Stimulated activated memory B cell treated with anti-CD40 and anti-IgM and Interleukin-4, amounts not matched to agents 10 μg/mL and 1 μg/mL and 100 μg/mL, for 72 hours (primary cell): ENCODE results near the gene FOXN4.

Source experiments
- ATAC-seq: fragments of 150-1000 bp; cut with Tn5 transposase; 2 replicates; pipeline ENCODE4 v1.10.0; 2021
- H3K27ac Mint-ChIP-seq: one replicate; pipeline ENCODE4 v1.8.0; 2022; ENCODE audit warnings: mild to moderate bottlenecking, mixed read lengths
- H3K27me3 Mint-ChIP-seq: one replicate; pipeline ENCODE4 v1.8.0; 2022; ENCODE audit warnings: mixed read lengths
- H3K36me3 Mint-ChIP-seq: one replicate; pipeline ENCODE4 v1.8.0; 2022; ENCODE audit warnings: mixed read lengths
- H3K4me1 Mint-ChIP-seq: one replicate; pipeline ENCODE4 v1.8.0; 2022; ENCODE audit warnings: mixed read lengths
- H3K4me3 Mint-ChIP-seq: one replicate; pipeline ENCODE4 v1.8.0; 2022; ENCODE audit warnings: mild to moderate bottlenecking, moderate library complexity, mixed read lengths
- H3K9me3 Mint-ChIP-seq: one replicate; pipeline ENCODE4 v1.8.0; 2022; ENCODE audit warnings: mixed read lengths

Gene FOXN4

DNA sequence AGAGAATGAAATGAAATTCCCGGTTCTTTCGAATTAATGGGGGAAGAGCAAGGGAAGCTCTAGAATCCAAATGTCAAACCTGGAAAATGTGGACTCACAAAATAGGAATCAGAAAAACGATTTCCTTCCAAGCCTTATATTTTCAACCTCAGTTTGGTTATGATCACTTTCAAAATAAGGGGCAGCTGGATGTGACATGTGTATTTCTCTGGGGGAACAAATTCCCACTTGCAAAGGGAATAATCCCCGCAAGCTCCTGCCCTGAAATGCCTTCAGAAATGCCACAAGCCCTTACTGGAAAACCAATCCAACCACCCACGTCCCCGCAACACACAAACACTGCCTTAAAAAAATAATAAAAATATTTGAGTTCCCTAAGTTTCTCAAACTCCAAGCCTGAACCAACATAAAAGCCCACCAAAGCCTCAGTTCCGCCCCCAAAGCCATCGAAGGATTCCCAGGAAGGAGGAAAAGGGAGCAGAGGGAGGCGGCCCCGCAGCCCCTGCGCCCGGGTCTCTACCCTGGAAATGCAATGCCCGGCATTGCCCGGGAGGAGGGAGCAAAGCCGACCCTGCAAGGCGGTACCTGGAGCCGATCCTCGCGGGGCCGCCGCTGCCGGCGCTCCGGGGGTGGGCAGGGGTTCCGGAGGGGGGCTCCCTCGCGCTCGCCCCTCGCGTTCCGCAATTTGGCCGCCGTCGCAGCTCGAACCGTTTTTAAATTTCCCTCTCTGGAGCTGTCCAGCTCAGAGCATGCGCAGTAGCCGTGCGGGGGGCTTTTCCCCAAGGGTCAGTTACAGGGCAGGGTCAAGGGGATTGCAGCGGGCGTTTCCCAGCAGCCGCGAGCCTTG, at the start of gene FOXN4:
FOXN4 (minus strand) TSS at position 751 of the 847 bp plus-strand sequence. CDS start 963 bp downstream, outside the sequence.
- H3K27ac Mint-ChIP-seq: peak within 1 kb of the TSS; percentile 64
- H3K9me3 Mint-ChIP-seq: no peaks in the 10 kb centered on the region
- peaks cover 95% of the 10 kb centered on the region for H3K27me3 Mint-ChIP-seq
- H3K4me1 Mint-ChIP-seq: peaks cover 15% of the 10 kb centered on the region
- H3K4me3 Mint-ChIP-seq: peak within 1 kb of the TSS; percentile 85
- no peaks in the 10 kb centered on the region for H3K36me3 Mint-ChIP-seq
- ATAC-seq: no peak

DNA sequence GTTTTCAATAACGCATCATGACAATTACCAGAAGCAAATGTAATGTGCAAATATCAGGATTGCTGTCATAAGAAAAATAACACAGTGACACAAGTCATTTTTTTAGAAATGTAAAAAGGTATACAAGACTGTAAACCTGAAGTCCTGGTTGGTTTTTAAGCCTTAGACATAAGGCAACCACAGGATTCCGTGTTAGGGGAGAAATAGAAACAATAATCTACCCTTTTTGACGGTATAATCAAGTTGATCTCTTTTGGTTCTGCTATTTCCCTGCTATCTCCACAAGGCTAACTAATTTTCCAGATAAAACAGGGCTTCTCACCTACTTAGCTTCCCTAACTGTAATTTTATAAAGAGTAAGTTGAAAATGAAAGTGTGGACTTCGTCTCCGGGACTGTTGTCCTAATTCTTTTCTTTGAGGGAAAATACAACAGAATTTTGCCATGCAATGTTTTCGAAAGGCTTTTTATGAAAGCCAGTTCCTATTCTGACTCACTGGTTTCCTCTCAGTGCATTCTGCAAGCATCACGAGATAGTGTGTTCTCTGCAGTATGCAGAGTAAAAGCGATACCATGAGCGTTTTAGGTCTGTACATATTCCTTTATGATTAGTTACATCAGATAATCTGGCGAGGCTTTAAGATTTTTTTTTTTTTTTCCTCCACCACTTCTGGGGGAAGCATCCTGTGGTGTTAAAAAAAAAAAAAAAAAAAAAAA, 49.2 kb upstream of the FOXN4 start:
- Mint-ChIP-seq H3K27me3 (peaks cover 45% of the 10 kb centered on the region), H3K9me3 (no peaks in the 10 kb centered on the region), H3K27ac (no peak overlapping the region), H3K36me3 (no peaks in the 10 kb centered on the region), H3K4me3 (peak overlapping the region; percentile 9), H3K4me1 (no peaks in the 10 kb centered on the region)
- ATAC-seq: peak; percentile 74

DNA sequence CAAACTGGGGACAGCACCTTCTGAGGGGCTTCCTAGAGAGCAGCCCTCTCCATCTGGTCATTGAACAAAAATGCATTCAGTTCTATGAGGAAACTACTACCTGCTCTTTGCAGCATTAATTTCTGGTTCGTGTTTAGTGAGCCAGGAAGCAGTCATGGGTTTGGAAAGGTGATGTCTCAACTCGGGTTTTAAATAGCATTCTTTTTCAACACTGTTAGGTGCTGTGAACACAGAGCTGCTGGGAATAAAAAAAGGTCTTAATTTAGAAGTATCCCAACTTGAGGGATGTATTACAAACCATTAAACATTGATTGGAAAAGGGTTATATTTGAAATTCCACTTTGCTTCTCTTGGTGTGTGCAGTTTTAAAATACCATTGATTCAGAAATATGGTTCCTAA, 47.9 kb upstream of the FOXN4 start:
- Mint-ChIP-seq H3K4me1 (no peaks in the 10 kb centered on the region), H3K27ac (no peak overlapping the region), H3K36me3 (no peaks in the 10 kb centered on the region), H3K27me3 (peaks cover 45% of the 10 kb centered on the region), H3K9me3 (no peaks in the 10 kb centered on the region), H3K4me3 (no peak overlapping the region)
- ATAC-seq: no peak

GRCh38 chr12:109356577-109356976, 47.5 kb upstream of the FOXN4 start:
- Mint-ChIP-seq H3K36me3 (no peaks in the 10 kb centered on the region), H3K4me3 (no peak overlapping the region), H3K4me1 (no peaks in the 10 kb centered on the region), H3K27me3 (peaks cover 45% of the 10 kb centered on the region), H3K9me3 (no peaks in the 10 kb centered on the region), H3K27ac (no peak overlapping the region)
- no peak for ATAC-seq

DNA sequence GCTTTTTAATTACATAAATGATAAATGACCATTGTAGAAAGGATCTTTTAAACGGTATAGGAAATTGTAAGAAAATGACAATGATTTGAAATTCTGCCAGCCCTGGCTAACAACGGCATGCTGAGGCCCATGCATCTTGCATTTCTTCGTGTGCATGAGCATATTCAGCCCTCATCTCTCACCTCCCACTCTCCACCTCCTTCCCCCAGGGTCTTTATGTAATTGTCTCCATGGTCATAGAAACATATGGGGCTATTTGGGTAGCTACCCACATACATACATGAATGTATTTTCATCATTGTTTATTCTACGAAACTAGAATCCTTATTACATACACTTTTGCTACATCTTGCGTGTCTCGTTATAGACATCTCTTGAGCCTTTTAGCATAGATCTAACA, 43.1 kb upstream of the FOXN4 start:
- Mint-ChIP-seq H3K9me3 (no peaks in the 10 kb centered on the region), H3K4me3 (no peak overlapping the region), H3K27me3 (peaks cover 25% of the 10 kb centered on the region), H3K27ac (no peak overlapping the region), H3K36me3 (no peaks in the 10 kb centered on the region), H3K4me1 (no peaks in the 10 kb centered on the region)
- no peak for ATAC-seq

DNA sequence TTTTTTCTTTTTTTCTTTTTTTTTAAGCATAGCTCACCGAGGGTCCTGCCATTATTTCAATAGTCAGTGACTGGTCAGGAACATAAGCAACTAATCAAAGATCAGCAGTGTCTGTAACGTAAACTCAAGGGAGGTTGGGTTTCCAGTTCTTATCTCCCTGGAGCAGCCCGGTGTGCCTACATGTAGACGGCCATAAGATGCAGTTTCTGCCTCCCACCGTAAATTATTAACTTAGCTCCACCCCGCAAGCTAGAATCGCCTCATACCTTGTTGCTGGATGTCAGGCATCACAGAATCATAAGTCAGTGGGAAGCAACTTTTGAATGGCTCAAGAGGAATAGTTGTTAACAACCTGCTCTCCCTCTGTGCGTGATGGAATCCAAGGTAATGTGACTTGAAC, 38.5 kb upstream of the FOXN4 start, which contains the start of gene MYO1H:
MYO1H (plus strand) TSS at position 312 of the 400 bp plus-strand sequence; CDS start at position 373, 61 bp downstream.
- peaks cover 5% of the 10 kb centered on the region for H3K9me3 Mint-ChIP-seq
- H3K4me1 Mint-ChIP-seq: no peaks in the 10 kb centered on the region
- no peak for ATAC-seq
- no peaks in the 10 kb centered on the region for H3K36me3 Mint-ChIP-seq
- no peak within 1 kb of the TSS for H3K27ac Mint-ChIP-seq
- peaks cover 5% of the 10 kb centered on the region for H3K27me3 Mint-ChIP-seq
- H3K4me3 Mint-ChIP-seq: no peak within 1 kb of the TSS

DNA sequence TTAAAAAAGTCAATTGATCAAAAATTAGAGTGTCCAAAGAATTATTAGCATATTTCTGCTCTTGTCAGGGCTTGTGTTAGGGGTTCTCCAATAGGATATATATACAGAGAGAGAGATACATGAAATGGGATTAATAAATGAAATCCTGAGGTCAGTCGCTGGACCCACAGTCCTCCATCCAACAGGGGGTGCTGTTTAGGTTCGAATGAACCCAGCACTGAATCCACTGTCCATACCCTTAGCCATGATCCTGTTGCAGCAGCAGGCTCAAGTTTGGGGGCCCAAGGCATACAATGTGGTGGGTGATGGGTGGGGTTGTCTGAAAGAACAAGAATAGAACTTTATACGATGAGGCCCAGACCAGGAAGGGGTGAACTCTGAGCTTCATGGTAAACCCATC, 37.8 kb upstream of the FOXN4 start:
- no peaks in the 10 kb centered on the region for H3K36me3 Mint-ChIP-seq
- no peaks in the 10 kb centered on the region for H3K4me1 Mint-ChIP-seq
- ATAC-seq: no peak
- H3K27ac Mint-ChIP-seq: no peak overlapping the region
- no peak overlapping the region for H3K4me3 Mint-ChIP-seq
- peaks cover 5% of the 10 kb centered on the region for H3K9me3 Mint-ChIP-seq
- H3K27me3 Mint-ChIP-seq: no peaks in the 10 kb centered on the region

DNA sequence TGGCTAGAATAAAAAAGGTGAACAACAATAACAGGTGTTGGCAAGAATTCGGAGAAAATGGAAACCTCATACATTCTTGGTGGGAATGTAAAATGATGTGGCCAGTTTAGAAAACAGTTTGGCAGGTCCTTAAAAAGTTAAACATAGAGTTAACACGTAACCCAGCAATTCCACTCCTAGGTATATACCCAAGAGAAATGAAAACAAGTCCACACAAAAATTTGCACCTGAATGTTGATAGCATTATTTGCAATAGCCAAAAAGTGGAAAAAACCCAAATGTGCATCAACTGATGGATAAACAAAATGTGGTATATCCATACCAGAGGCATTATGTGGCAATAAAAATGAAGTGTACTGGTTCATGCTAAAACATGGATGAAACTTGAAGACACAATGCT, 36.3 kb upstream of the FOXN4 start:
- H3K4me3 Mint-ChIP-seq: no peak overlapping the region
- H3K27ac Mint-ChIP-seq: no peak overlapping the region
- peaks cover 5% of the 10 kb centered on the region for H3K9me3 Mint-ChIP-seq
- no peak for ATAC-seq
- H3K27me3 Mint-ChIP-seq: peaks cover 9% of the 10 kb centered on the region
- H3K36me3 Mint-ChIP-seq: no peaks in the 10 kb centered on the region
- no peaks in the 10 kb centered on the region for H3K4me1 Mint-ChIP-seq

DNA sequence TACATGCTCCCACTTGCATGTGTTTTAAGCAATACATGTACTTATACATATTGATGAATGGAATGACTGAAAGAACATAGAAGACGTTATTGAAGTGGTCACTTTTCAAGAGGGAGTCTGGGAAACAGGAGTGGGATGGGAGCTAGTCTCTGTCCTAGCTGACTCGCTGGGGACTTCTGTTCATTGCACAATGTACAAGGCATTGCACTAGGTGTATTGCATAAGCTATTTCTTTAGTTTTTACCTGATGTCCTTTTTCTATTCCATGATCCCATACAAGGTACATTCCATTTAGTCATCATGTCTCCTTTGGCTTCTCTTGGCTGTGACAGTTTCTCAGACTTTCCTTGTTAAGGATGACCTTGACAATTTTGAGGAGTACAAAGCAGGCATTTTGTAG, 34.6 kb upstream of the FOXN4 start:
- Mint-ChIP-seq H3K27me3 (peaks cover 21% of the 10 kb centered on the region), H3K36me3 (no peaks in the 10 kb centered on the region), H3K4me1 (no peaks in the 10 kb centered on the region), H3K27ac (no peak overlapping the region), H3K4me3 (no peak overlapping the region), H3K9me3 (peaks cover 5% of the 10 kb centered on the region)
- no peak for ATAC-seq

DNA sequence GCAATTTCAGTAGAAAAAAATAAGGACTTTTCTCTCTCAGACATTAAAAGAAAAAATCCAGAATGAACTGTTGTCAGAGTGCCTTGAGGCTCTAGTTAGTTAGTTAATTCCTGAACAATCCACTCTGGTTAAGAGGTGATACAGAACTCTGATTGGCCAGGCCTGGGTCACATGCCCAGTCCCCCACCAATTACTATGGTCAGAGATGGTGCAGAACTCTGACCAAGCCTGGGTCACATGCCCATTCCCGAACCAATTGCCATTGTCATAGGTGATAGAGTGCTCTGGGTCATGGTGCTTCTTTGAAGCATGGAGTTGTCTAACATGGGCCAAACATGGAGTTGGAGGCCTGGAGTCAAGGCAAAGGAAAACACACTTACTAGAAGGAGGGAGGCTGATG, 27.5 kb upstream of the FOXN4 start:
- Mint-ChIP-seq H3K4me1 (no peaks in the 10 kb centered on the region), H3K27me3 (peaks cover 40% of the 10 kb centered on the region), H3K4me3 (no peak overlapping the region), H3K9me3 (peaks cover 7% of the 10 kb centered on the region), H3K27ac (no peak overlapping the region), H3K36me3 (no peaks in the 10 kb centered on the region)
- ATAC-seq: no peak

DNA sequence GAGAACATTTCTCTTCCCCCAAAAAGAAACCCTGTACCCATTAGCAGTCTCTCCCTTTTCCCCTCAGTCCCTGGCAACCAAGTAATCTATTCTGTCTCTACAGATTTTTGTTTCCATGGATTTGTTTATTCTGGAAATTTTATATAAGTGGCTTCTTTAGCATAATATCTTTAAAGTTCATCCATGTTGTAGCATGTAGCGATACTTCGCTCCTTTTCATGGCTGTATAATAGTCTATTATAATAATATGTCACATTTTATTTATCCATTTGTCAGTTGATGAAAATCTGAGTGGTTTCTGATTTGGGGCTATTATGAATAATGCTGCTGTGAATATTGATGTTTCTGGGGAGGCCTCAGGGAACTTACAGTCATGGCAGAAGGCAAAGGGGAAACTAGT, 25.8 kb upstream of the FOXN4 start:
- Mint-ChIP-seq H3K27me3 (peaks cover 36% of the 10 kb centered on the region), H3K36me3 (no peaks in the 10 kb centered on the region), H3K9me3 (peaks cover 7% of the 10 kb centered on the region), H3K27ac (no peak overlapping the region), H3K4me3 (no peak overlapping the region), H3K4me1 (no peaks in the 10 kb centered on the region)
- no peak for ATAC-seq

GRCh38 chr12:109331301-109331952, 22.3 kb upstream of the FOXN4 start:
- H3K4me3 Mint-ChIP-seq: no peak overlapping the region
- no peak overlapping the region for H3K27ac Mint-ChIP-seq
- peaks cover 4% of the 10 kb centered on the region for H3K9me3 Mint-ChIP-seq
- no peaks in the 10 kb centered on the region for H3K4me1 Mint-ChIP-seq
- no peak for ATAC-seq
- H3K27me3 Mint-ChIP-seq: peaks cover 29% of the 10 kb centered on the region
- no peaks in the 10 kb centered on the region for H3K36me3 Mint-ChIP-seq

DNA sequence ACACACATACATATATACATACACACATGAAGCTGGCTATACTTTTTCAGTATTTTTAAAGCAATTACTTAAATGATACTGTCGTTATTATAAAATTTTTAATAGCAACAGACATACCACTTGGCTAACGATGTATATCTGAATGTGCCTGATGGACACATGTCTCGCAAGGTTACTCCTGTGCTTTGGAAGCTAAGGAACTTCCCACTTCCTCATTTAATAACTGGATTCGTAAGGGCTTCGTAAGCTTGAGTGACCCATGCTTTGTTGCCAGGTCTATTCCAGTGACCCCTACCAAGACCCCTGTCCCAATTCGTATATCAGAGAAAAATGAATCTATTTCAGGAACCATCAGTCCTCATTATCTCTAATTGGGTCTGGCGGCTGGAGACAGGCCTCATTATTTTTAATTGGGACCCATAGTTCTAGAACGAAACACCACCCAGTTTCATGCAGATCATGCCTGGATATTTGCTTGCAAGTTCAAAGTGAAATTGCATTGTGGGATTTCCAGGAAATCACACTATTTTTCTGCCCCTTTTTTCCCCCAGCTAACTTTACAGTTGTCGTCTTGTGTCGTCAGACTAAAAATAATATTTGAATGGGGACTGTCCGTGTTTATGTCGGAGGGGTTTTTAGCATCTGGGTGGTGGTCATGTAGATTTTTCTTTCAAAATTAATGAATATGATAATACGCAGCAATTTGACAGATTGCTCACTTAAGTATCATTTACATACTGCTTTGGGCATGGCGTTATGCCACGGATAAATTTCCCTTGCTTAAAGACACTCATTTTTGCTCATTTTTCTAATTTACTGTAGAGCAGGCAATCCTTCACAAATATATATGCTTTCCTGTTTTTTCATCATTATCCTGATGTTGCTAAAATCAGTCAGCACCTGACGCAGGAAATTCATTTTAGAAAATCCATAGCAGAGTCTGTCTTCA, 21.5 kb upstream of the FOXN4 start:
- no peak for ATAC-seq
- Mint-ChIP-seq H3K36me3 (no peaks in the 10 kb centered on the region), H3K9me3 (no peaks in the 10 kb centered on the region), H3K4me1 (no peaks in the 10 kb centered on the region), H3K4me3 (no peak overlapping the region), H3K27me3 (peaks cover 20% of the 10 kb centered on the region), H3K27ac (no peak overlapping the region)

DNA sequence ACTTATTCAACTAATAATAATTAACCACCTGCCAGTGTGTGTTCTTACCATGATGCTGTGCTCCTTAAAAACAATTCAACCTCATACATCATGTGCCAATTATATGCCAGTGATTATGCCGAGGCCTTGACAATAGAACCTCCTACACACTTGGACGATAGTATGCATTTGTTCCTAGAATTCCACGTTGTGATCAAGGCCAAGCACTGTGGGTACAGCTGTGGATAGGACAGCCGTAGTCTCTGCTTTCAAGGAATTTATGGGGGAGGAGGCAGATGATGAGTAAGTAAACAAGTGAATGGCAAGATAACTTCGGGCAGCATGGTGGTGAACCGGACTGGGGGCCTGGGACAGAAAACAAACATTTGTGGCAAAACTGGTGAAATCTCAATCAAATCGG, 20.6 kb upstream of the FOXN4 start:
- Mint-ChIP-seq H3K36me3 (no peaks in the 10 kb centered on the region), H3K27ac (no peak overlapping the region), H3K27me3 (peaks cover 11% of the 10 kb centered on the region), H3K4me3 (no peak overlapping the region), H3K4me1 (no peaks in the 10 kb centered on the region), H3K9me3 (no peaks in the 10 kb centered on the region)
- ATAC-seq: no peak
